ENCODE measurements around the gene EIF3D. TPM values are rescaled to one million over a fixed set of nuclear protein-coding genes. Genes with fewer than 3 reads are reported as not detected.
"Not testable (repeated sequence)": the region's sequence is repeated elsewhere in the genome, so short reads cannot be mapped to it uniquely, and the experiment has no call there.

EIF3D gene
- total RNA-seq, 1 donor from 2014 or later: 82.3 TPM

- intact Hi-C loops (cut with DNase I): no loop called here
Observed at GRCh38 chr22:36550701-36551495, 21.9 kb upstream of the EIF3D start.

GRCh38 chr22:36549033-36549432 lies 20.1 kb upstream of the EIF3D start:
- intact Hi-C loops (cut with DNase I): loop anchor here (10.0 kb wide), 1 partner anchor 226 kb away; the partner anchor contains the start of gene IFT27
- no peak for DNase-seq (ENCODE audit: low spot score)

More at GRCh38 chr22:36550701-36551495, 21.9 kb upstream of the EIF3D start:
- no peak for DNase-seq (ENCODE audit: low spot score)

GRCh38 chr22:36548606-36549005 lies 19.6 kb upstream of the EIF3D start:
- no peak for DNase-seq (ENCODE audit: low spot score)
- intact Hi-C loops (cut with DNase I): loop anchor here (10.0 kb wide), 1 partner anchor 226 kb away; the partner anchor contains the start of gene IFT27

GRCh38 chr22:36546932-36547331 lies 18.0 kb upstream of the EIF3D start:
- intact Hi-C loops (cut with DNase I): loop anchor here (2.0 to 10.0 kb wide), 2 partner anchors 228 to 308 kb away; partner anchors contain the start of gene IFT27
- DNase-seq (ENCODE audit: low spot score): no peak

- no peak for DNase-seq (ENCODE audit: low spot score)
- intact Hi-C loops (cut with DNase I): loop anchor here (2.0 to 10.0 kb wide), 2 partner anchors 229 to 309 kb away; partner anchors contain the start of gene IFT27
Observed at GRCh38 chr22:36546092-36546804, 17.3 kb upstream of the EIF3D start.

- intact Hi-C loops (cut with DNase I): loop anchor here (10.0 kb wide), 1 partner anchor 231 kb away; the partner anchor contains the start of gene IFT27
- DNase-seq (ENCODE audit: low spot score): no peak
Observed at GRCh38 chr22:36544107-36544620, 15.2 kb upstream of the EIF3D start.

- intact Hi-C loops (cut with DNase I): loop anchor here (10.0 kb wide), 1 partner anchor 233 kb away; the partner anchor contains the start of gene IFT27
- DNase-seq (ENCODE audit: low spot score): no peak
Observed at GRCh38 chr22:36541831-36542411, 13.0 kb upstream of the EIF3D start.

GRCh38 chr22:36540867-36541642 lies 12.1 kb upstream of the EIF3D start:
- no peak for DNase-seq (ENCODE audit: low spot score)
- intact Hi-C loops (cut with DNase I): loop anchor here (10.0 kb wide), 1 partner anchor 234 kb away; the partner anchor contains the start of gene IFT27

GRCh38 chr22:36538529-36538928 lies 9.6 kb upstream of the EIF3D start:
- no peak for DNase-seq (ENCODE audit: low spot score)
- intact Hi-C loops (cut with DNase I): no loop called here

- no peak for DNase-seq (ENCODE audit: low spot score)
- intact Hi-C loops (cut with DNase I): no loop called here
Observed at GRCh38 chr22:36536717-36537116, 7.8 kb upstream of the EIF3D start.

GRCh38 chr22:36533320-36533719 lies 4.4 kb upstream of the EIF3D start:
- DNase-seq (ENCODE audit: low spot score); intact Hi-C loops (cut with DNase I): not testable (repeated sequence)

- intact Hi-C loops (cut with DNase I): no loop called here
Observed at GRCh38 chr22:36532466-36532865, 3.5 kb upstream of the EIF3D start.

GRCh38 chr22:36528341-36528740 lies 625 bp downstream of the EIF3D start:
- no peak for DNase-seq (ENCODE audit: low spot score)
- intact Hi-C loops (cut with DNase I): loop anchor here (2.0 kb wide), 1 partner anchor 22 kb away; the partner anchor contains the start of gene FOXRED2

More at GRCh38 chr22:36532466-36532865, 3.5 kb upstream of the EIF3D start:
- no peak for DNase-seq (ENCODE audit: low spot score)

GRCh38 chr22:36522662-36523061 lies 6.3 kb downstream of the EIF3D start:
- no peak for DNase-seq (ENCODE audit: low spot score)
- intact Hi-C loops (cut with DNase I): no loop called here

- no peak for DNase-seq (ENCODE audit: low spot score)
- intact Hi-C loops (cut with DNase I): no loop called here
Observed at GRCh38 chr22:36520423-36520822, 8.5 kb downstream of the EIF3D start.

- DNase-seq (ENCODE audit: low spot score); intact Hi-C loops (cut with DNase I): not testable (repeated sequence)
Observed at GRCh38 chr22:36519906-36520305, 9.1 kb downstream of the EIF3D start.

GRCh38 chr22:36514766-36515165 lies 14.2 kb downstream of the EIF3D start:
- intact Hi-C loops (cut with DNase I): no loop called here
- DNase-seq (ENCODE audit: low spot score): no peak

GRCh38 chr22:36512991-36513390 lies 16.0 kb downstream of the EIF3D start:
- DNase-seq (ENCODE audit: low spot score): no peak
- intact Hi-C loops (cut with DNase I): no loop called here

- no peak for DNase-seq (ENCODE audit: low spot score)
- intact Hi-C loops (cut with DNase I): no loop called here
Observed at GRCh38 chr22:36512333-36512732, 16.6 kb downstream of the EIF3D start.
